SK-N-MC (cell line): Measurements from ENCODE around the gene ATP13A4.

Experiments used
- EZH2 ChIP-seq: fragments of 200-600 bp; sonication (generic); IDR thresholded peaks from one replicate; pipeline ENCODE4 v1.6.1; 2017; ENCODE audit warnings: antibody characterized with exemption
- POLR2AphosphoS5 ChIP-seq: IDR thresholded peaks from 2 replicates; pipeline ENCODE4 v1.6.1; 2012; ENCODE audit warnings: mild to moderate bottlenecking, low read depth, low read length, borderline replicate concordance

DNA sequence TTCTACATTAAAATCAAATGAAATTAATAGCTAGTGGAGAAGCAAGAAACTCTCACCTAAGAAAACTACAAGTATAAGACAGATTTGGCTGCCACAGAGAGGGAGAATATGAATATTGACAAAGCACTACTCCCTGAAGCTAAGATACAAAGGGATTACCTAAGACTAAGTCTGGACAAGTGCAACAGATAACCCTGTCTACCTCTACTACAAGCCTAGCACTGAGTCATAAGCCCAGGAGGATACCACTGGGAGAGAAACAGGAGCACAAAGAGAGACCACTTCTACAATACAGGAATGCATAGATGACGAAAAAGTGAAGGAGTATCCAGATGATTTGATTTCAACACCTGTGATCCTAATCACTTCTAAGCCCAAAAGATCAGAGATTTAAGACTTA, 10.4 kb downstream of the ATP13A4 start:
- TF ChIP-seq EZH2, result no peak
- TF ChIP-seq POLR2AphosphoS5, result no peak
